Astrocyte of the spinal cord (primary cell): ENCODE data around the gene KDELR3.

ENCODE experiments used
- DNase-seq: peaks from one replicate; pipeline ENCODE4 v3.0.0; 2011; ENCODE audit warnings: low read depth, low spot score
- H3K4me3 ChIP-seq: 2 replicates; pipeline ENCODE4 v1.5.1; 2011; ENCODE audit warnings: low read depth, mild to moderate bottlenecking, low read length, moderate library complexity
- in situ Hi-C: cut with HindIII; loops from 2 replicates; pipeline ENCODE4 v1.10.0; 2017; ENCODE audit warnings: low sequenced_read_pairs
- TF ChIP-seq, protein P1 (sequence below): IDR thresholded peaks from 2 replicates; pipeline ENCODE4 v1.5.1; 2012; ENCODE audit warnings: low read depth, mild to moderate bottlenecking, low read length, inconsistent platforms

Gene KDELR3

DNA sequence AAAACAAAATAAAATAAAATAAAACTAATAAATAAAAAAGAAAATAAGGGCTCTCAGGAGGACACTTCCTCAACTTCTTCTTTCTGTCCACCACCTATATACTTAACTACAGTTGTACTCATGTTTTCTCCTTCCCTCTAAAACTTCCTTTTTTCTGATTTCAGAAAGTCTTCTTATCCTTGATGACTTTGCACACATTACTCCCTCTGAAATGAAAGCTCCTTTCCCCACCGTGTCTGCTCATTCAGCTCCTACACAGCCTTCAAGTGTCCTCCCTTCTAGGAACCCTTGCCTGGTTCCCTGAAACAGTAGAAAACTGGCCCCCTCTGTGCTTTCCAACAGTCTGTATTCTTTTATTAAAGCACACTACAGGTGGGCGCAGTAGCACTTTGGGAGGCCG, 56.5 kb downstream of the KDELR3 start:
- no peak overlapping the region for H3K4me3 ChIP-seq
- in situ Hi-C loops: no loop called here
- DNase-seq: no peak
- TF ChIP-seq, protein P1, sequence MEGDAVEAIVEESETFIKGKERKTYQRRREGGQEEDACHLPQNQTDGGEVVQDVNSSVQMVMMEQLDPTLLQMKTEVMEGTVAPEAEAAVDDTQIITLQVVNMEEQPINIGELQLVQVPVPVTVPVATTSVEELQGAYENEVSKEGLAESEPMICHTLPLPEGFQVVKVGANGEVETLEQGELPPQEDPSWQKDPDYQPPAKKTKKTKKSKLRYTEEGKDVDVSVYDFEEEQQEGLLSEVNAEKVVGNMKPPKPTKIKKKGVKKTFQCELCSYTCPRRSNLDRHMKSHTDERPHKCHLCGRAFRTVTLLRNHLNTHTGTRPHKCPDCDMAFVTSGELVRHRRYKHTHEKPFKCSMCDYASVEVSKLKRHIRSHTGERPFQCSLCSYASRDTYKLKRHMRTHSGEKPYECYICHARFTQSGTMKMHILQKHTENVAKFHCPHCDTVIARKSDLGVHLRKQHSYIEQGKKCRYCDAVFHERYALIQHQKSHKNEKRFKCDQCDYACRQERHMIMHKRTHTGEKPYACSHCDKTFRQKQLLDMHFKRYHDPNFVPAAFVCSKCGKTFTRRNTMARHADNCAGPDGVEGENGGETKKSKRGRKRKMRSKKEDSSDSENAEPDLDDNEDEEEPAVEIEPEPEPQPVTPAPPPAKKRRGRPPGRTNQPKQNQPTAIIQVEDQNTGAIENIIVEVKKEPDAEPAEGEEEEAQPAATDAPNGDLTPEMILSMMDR: no peak

DNA sequence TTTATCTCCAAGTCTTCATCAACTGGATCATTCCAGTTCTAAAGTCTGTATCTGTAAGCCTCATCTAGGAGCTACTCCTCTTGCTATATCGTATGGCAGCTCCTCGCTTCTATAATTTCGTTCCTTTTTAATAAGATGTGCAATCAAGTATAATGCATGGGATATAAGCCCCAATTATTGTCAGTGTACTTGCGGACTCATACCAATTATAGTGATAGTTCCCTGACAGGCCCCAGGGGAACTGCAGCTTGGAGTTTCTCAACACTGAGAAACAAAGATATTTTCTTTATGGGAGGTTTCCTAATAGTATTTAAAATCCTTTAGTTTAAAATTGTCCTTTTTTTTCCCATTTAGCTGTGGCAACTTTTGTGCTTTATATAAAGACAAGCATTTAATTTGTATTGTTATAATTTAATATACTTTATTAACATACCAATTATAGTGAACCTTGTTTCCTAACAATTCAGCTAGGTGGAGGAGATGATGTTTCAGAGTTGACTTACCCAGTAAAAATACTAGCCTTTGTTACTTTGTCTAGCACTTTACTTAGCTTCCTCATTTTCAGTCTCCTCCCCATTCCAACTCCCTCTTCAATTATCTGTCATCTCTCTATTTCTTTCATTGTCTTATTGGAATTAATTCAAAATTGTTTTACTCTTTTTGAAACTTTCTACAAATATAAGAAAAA, 63.5 kb downstream of the KDELR3 start:
- no peak for DNase-seq
- TF ChIP-seq, protein P1: no peak
- no peak overlapping the region for H3K4me3 ChIP-seq
- in situ Hi-C loops: no loop called here
